MM.1S (cell line): ENCODE results near the gene CETP.

ENCODE experiments used
- DNase-seq: peaks from one replicate; pipeline ENCODE4 v3.0.0-alpha.2; 2015
- H2AFZ ChIP-seq: fragments of 300-600 bp; sonication (generic); 2 replicates; pipeline ENCODE4 v1.6.0; 2016; ENCODE audit warnings: antibody characterized with exemption, low read length
- H3F3A ChIP-seq: fragments of 300-600 bp; sonication (generic); 2 replicates; pipeline ENCODE4 v1.6.1; 2016; ENCODE audit warnings: mild to moderate bottlenecking, antibody characterized with exemption, low read length, moderate library complexity, mixed read lengths; ENCODE audit not compliant: insufficient read depth
- H3K27ac ChIP-seq: fragments of 300-600 bp; sonication (generic); 2 replicates; pipeline ENCODE4 v1.5.1; 2016; ENCODE audit warnings: mild to moderate bottlenecking, low read length
- H3K27me3 ChIP-seq: fragments of 300-600 bp; sonication (generic); replicated peaks from 2 replicates; pipeline ENCODE4 v1.6.0; 2016; ENCODE audit warnings: low read length; ENCODE audit not compliant: insufficient read depth
- H3K36me3 ChIP-seq: fragments of 300-600 bp; sonication (generic); replicated peaks from 2 replicates; pipeline ENCODE4 v1.6.1; 2016; ENCODE audit warnings: mild to moderate bottlenecking, low read length, mixed read lengths; ENCODE audit not compliant: insufficient read depth
- H3K4me1 ChIP-seq: fragments of 300-600 bp; sonication (generic); 2 replicates; pipeline ENCODE4 v1.6.1; 2016; ENCODE audit warnings: low read length, mixed read lengths
- H3K4me2 ChIP-seq: fragments of 300-600 bp; sonication (generic); 2 replicates; pipeline ENCODE4 v1.6.0; 2016; ENCODE audit warnings: low read depth, low read length
- H3K4me3 ChIP-seq: fragments of 300-600 bp; sonication (generic); 2 replicates; pipeline ENCODE4 v1.5.1; 2016; ENCODE audit warnings: low read length, mixed read lengths
- H3K79me2 ChIP-seq: fragments of 300-600 bp; sonication (generic); 2 replicates; pipeline ENCODE4 v1.6.1; 2016; ENCODE audit warnings: mixed run types, low read length, mixed read lengths
- H3K9ac ChIP-seq: fragments of 300-600 bp; sonication (generic); 2 replicates; pipeline ENCODE4 v1.6.1; 2016; ENCODE audit warnings: low read length, mixed read lengths
- H3K9me2 ChIP-seq: fragments of 300-600 bp; sonication (generic); replicated peaks from 2 replicates; pipeline ENCODE4 v1.6.1; 2016; ENCODE audit warnings: mild to moderate bottlenecking, low read length, mixed read lengths; ENCODE audit not compliant: insufficient read depth
- H3K9me3 ChIP-seq: fragments of 300-600 bp; sonication (generic); replicated peaks from 2 replicates; pipeline ENCODE4 v1.6.1; 2016; ENCODE audit warnings: mild to moderate bottlenecking, low read length, mixed read lengths; ENCODE audit not compliant: insufficient read depth
- H4K20me1 ChIP-seq: fragments of 300-600 bp; sonication (generic); 2 replicates; pipeline ENCODE4 v1.6.1; 2016; ENCODE audit warnings: mild to moderate bottlenecking, low read length, moderate library complexity, mixed read lengths; ENCODE audit not compliant: insufficient read depth
- CTCF ChIP-seq: fragments of 300-600 bp; sonication (generic); IDR thresholded peaks from 2 replicates; pipeline ENCODE4 v1.5.1; 2016; ENCODE audit warnings: antibody characterized with exemption, low read length, mixed read lengths
- EZH2 ChIP-seq: fragments of 300-600 bp; sonication (generic); optimal IDR thresholded peaks from 2 replicates; pipeline ENCODE3; 2017; ENCODE audit warnings: low read depth, mild to moderate bottlenecking, antibody characterized with exemption, low read length, mixed read lengths
- EZH2phosphoT487 ChIP-seq: fragments of 300-600 bp; sonication (generic); IDR thresholded peaks from 2 replicates; pipeline ENCODE4 v1.6.1; 2018; ENCODE audit warnings: antibody characterized with exemption, low read length

Gene CETP

GRCh38 chr16:57009643-57010170 lies 48.0 kb downstream of the CETP start:
- no peak overlapping the region for H3K4me2 ChIP-seq
- no peaks in the 10 kb centered on the region for H3K27me3 ChIP-seq
- DNase-seq, result no peak
- TF ChIP-seq EZH2 (no peak), CTCF (no peak), EZH2phosphoT487 (no peak)
- H2AFZ ChIP-seq, result no peak overlapping the region
- H3K9me2 ChIP-seq, result no peaks in the 10 kb centered on the region
- no peaks in the 10 kb centered on the region for H4K20me1 ChIP-seq
- no peaks in the 10 kb centered on the region for H3K9me3 ChIP-seq
- peaks cover 10% of the 10 kb centered on the region for H3F3A ChIP-seq
- no peaks in the 10 kb centered on the region for H3K36me3 ChIP-seq
- no peak overlapping the region for H3K27ac ChIP-seq
- H3K79me2 ChIP-seq, result no peaks in the 10 kb centered on the region
- no peak overlapping the region for H3K9ac ChIP-seq
- H3K4me3 ChIP-seq, result no peak overlapping the region
- H3K4me1 ChIP-seq, result peaks cover 7% of the 10 kb centered on the region

GRCh38 chr16:57012353-57012752 lies 50.6 kb downstream of the CETP start:
- TF ChIP-seq CTCF (no peak), EZH2phosphoT487 (no peak), EZH2 (no peak)
- H3K36me3 ChIP-seq, result no peaks in the 10 kb centered on the region
- no peak for DNase-seq
- no peaks in the 10 kb centered on the region for H3K79me2 ChIP-seq
- no peak overlapping the region for H3K4me2 ChIP-seq
- peaks cover 10% of the 10 kb centered on the region for H3F3A ChIP-seq
- no peaks in the 10 kb centered on the region for H4K20me1 ChIP-seq
- no peaks in the 10 kb centered on the region for H3K9me3 ChIP-seq
- H3K4me3 ChIP-seq, result no peak overlapping the region
- H3K9me2 ChIP-seq, result no peaks in the 10 kb centered on the region
- H3K9ac ChIP-seq, result no peak overlapping the region
- H3K27ac ChIP-seq, result no peak overlapping the region
- H2AFZ ChIP-seq, result no peak overlapping the region
- no peaks in the 10 kb centered on the region for H3K27me3 ChIP-seq
- H3K4me1 ChIP-seq, result peaks cover 10% of the 10 kb centered on the region

GRCh38 chr16:57013229-57013628 lies 51.5 kb downstream of the CETP start:
- Histone ChIP-seq H3K79me2 (no peaks in the 10 kb centered on the region), H3K36me3 (no peaks in the 10 kb centered on the region), H3K4me2 (no peak overlapping the region), H3K9me2 (no peaks in the 10 kb centered on the region), H4K20me1 (no peaks in the 10 kb centered on the region), H3K27ac (no peak overlapping the region), H2AFZ (no peak overlapping the region), H3K4me3 (no peak overlapping the region), H3K9me3 (no peaks in the 10 kb centered on the region), H3F3A (peaks cover 10% of the 10 kb centered on the region), H3K9ac (no peak overlapping the region), H3K4me1 (peaks cover 10% of the 10 kb centered on the region), H3K27me3 (no peaks in the 10 kb centered on the region)
- DNase-seq, result no peak
- TF ChIP-seq CTCF, result no peak
- no peak for TF ChIP-seq EZH2
- no peak for TF ChIP-seq EZH2phosphoT487
